OCI-LY7 (cell line): ENCODE measurements around the gene DMD. TPM values are rescaled to one million over a fixed set of nuclear protein-coding genes. Genes with fewer than 3 reads are reported as not detected.

Source experiments
- BruUV-seq: library from RNA; stranded (reverse); fragments of 400-500 nt; replicated peaks from 2 replicates; lab custom pipeline; 2021; lab: Mats Ljungman, UMichigan
- CTCF ChIA-PET: fragments of 300-600 bp; sonication (Branson Sonifier 250); formaldehyde crosslinking; loops from one replicate; lab custom pipeline; 2022; ENCODE audit warnings: antibody characterized with exemption; ENCODE audit not compliant: unreplicated experiment; lab: Charles Lee
- POLR2A ChIA-PET: fragments of 300-600 bp; sonication (Branson Sonifier 250); formaldehyde crosslinking; loops from one replicate; lab custom pipeline; 2022; ENCODE audit warnings: antibody characterized with exemption; lab: Charles Lee
- DNase-seq: peaks from one replicate; pipeline ENCODE4 v3.0.0-alpha.2; 2015; ENCODE audit warnings: low spot score
- H2AFZ ChIP-seq: fragments of 200-600 bp; sonication (generic), shearing (Covaris generic); 2 replicates; pipeline ENCODE4 v1.6.1; 2014; ENCODE audit warnings: mild to moderate bottlenecking, antibody characterized with exemption, low read length, moderate library complexity
- H3K27ac ChIP-seq: fragments of 200-600 bp; sonication (generic); 2 replicates; pipeline ENCODE4 v1.5.1; 2014; ENCODE audit warnings: mixed run types, low read depth, mild to moderate bottlenecking, moderate library complexity, low read length, inconsistent platforms; ENCODE audit not compliant: poor library complexity, severe bottlenecking
- H3K36me3 ChIP-seq: fragments of 200-600 bp; sonication (generic); 2 replicates; pipeline ENCODE4 v1.6.1; 2014; ENCODE audit warnings: mild to moderate bottlenecking, antibody characterized with exemption, low read length, moderate library complexity, mixed read lengths; ENCODE audit not compliant: insufficient read depth
- H3K4me1 ChIP-seq: fragments of 200-600 bp; sonication (generic); 2 replicates; pipeline ENCODE4 v1.5.1; 2014; ENCODE audit warnings: mild to moderate bottlenecking, low read length; ENCODE audit not compliant: insufficient read depth, poor library complexity, severe bottlenecking
- H3K4me2 ChIP-seq: fragments of 200-600 bp; sonication (generic); 2 replicates; pipeline ENCODE4 v1.6.1; 2014; ENCODE audit warnings: mild to moderate bottlenecking, low read length
- H3K4me3 ChIP-seq: fragments of 200-600 bp; sonication (generic); 2 replicates; pipeline ENCODE4 v1.5.1; 2014; ENCODE audit warnings: mild to moderate bottlenecking, low read depth, low read length; ENCODE audit not compliant: poor library complexity, severe bottlenecking
- H3K79me2 ChIP-seq: fragments of 200-600 bp; sonication (generic); 2 replicates; pipeline ENCODE4 v1.6.1; 2016; ENCODE audit warnings: low read depth, mild to moderate bottlenecking, low read length, moderate library complexity, mixed read lengths; ENCODE audit not compliant: insufficient read depth
- H3K9me2 ChIP-seq: fragments of 200-600 bp; sonication (generic); 2 replicates; pipeline ENCODE4 v1.6.1; 2016; ENCODE audit warnings: mild to moderate bottlenecking, low read length, mixed read lengths; ENCODE audit not compliant: insufficient read depth
- H3K9me3 ChIP-seq: fragments of 200-600 bp; sonication (generic); 2 replicates; pipeline ENCODE4 v1.6.1; 2014; ENCODE audit warnings: mild to moderate bottlenecking, mixed run types, low read length, mixed read lengths
- H4K20me1 ChIP-seq: fragments of 200-600 bp; sonication (generic); 2 replicates; pipeline ENCODE4 v1.6.1; 2014; ENCODE audit warnings: mild to moderate bottlenecking, antibody characterized with exemption, low read length, moderate library complexity, mixed read lengths; ENCODE audit not compliant: insufficient read depth
- CTCF ChIP-seq: fragments of 200-600 bp; sonication (generic); conservative IDR thresholded peaks from 2 replicates; pipeline ENCODE4 v1.5.1; 2014; ENCODE audit warnings: mild to moderate bottlenecking, antibody characterized with exemption, low read length, moderate library complexity, mixed read lengths
- EZH2phosphoT487 ChIP-seq: fragments of 200-600 bp; sonication (generic); IDR thresholded peaks from 2 replicates; pipeline ENCODE4 v1.6.1; 2018; ENCODE audit warnings: low read depth, borderline replicate concordance, mild to moderate bottlenecking, mixed run types, antibody characterized with exemption, low read length, moderate library complexity, mixed read lengths
- intact Hi-C: fragments of 100-400 bp; cut with micrococcal nuclease; formaldehyde crosslinking; loops from one replicate; pipeline ENCODE4 v1.10.0; 2022; ENCODE audit not compliant: unreplicated experiment
- total RNA-seq, 2 experiments: library from RNA; depleted of rRNA in 1 of 2; stranded (reverse); fragments of >200 nt in 1 of 2; shearing (Covaris generic) in 1 of 2; gene quantifications; 2 replicates each; pipeline ENCODE4 v1.2.3, GENCODE V29; 2014 to 2022

Gene DMD
- total RNA-seq, 2 experiments from 2014 or later, result 20.5 to 61.4 TPM

DNA sequence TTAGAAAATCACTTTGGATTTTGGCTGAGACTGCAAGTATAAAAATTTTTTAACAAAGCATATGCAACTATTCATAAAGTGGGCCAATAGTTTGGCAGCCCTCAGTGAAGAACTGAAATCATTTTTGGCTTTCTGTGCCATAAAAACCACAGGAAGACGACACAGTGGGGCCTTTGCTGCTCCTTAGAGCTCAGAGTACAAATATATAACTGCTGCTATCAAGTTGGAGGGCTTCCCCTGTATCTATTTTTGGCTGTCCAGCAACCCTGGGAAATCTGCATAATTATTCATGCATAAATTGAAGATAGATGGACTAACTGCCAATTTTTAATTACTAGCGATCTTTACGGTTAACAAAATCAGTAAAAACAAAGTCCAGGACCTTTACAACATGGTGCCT lies 2088.0 kb downstream of the DMD start:
- Histone ChIP-seq H3K9me3 (peaks cover 10% of the 10 kb centered on the region; the same call in 1 of the 2 replicates), H3K79me2 (no peaks in the 10 kb centered on the region), H4K20me1 (no peaks in the 10 kb centered on the region), H3K27ac (no peak overlapping the region), H3K36me3 (peaks cover 76% of the 10 kb centered on the region), H3K9me2 (no peaks in the 10 kb centered on the region), H3K4me1 (no peaks in the 10 kb centered on the region), H3K4me2 (no peak overlapping the region), H3K4me3 (no peak overlapping the region), H2AFZ (no peak overlapping the region)
- DNase-seq, result no peak
- intact Hi-C loops, result no loop called here
- no TSS peak for BruUV-seq
- ChIA-PET CTCF (no interaction called here), POLR2A (interaction anchor here (0.9 to 1.0 kb wide), 3 partner anchors 39 to 176 kb away, joined by 3 to 5 read pairs (median 4); no protein-coding TSS in a partner anchor)
- no peak for TF ChIP-seq EZH2phosphoT487
- TF ChIP-seq CTCF, result no peak

GRCh38 chrX:31117266-31117665 lies 2094.1 kb downstream of the DMD start:
- CTCF ChIA-PET, result no interaction called here
- BruUV-seq, result no TSS peak
- no peaks in the 10 kb centered on the region for H3K4me1 ChIP-seq
- H3K9me2 ChIP-seq, result no peaks in the 10 kb centered on the region
- no peaks in the 10 kb centered on the region for H3K9me3 ChIP-seq
- POLR2A ChIA-PET, result no interaction called here
- no peaks in the 10 kb centered on the region for H4K20me1 ChIP-seq
- peaks cover 34% of the 10 kb centered on the region for H3K36me3 ChIP-seq
- H3K27ac ChIP-seq, result no peak overlapping the region
- no peak for DNase-seq
- TF ChIP-seq CTCF, result no peak
- no peak for TF ChIP-seq EZH2phosphoT487
- H3K79me2 ChIP-seq, result no peaks in the 10 kb centered on the region
- H3K4me3 ChIP-seq, result no peak overlapping the region
- intact Hi-C loops, result no loop called here
- H2AFZ ChIP-seq, result no peak overlapping the region
- H3K4me2 ChIP-seq, result no peak overlapping the region

- intact Hi-C loops, result no loop called here
- ChIA-PET CTCF (no interaction called here), POLR2A (interaction anchor here (0.5 kb wide), 1 partner anchor 71 kb away, joined by 4 read pairs; no protein-coding TSS in a partner anchor)
- TF ChIP-seq EZH2phosphoT487 (no peak), CTCF (no peak)
- no peak overlapping the region for H2AFZ ChIP-seq
- no TSS peak for BruUV-seq
- no peaks in the 10 kb centered on the region for H3K9me3 ChIP-seq
- no peak for DNase-seq
- H3K4me3 ChIP-seq, result no peak overlapping the region
- no peaks in the 10 kb centered on the region for H3K4me1 ChIP-seq
- H3K4me2 ChIP-seq, result no peak overlapping the region
- no peaks in the 10 kb centered on the region for H3K9me2 ChIP-seq
- H3K36me3 ChIP-seq, result peaks cover 18% of the 10 kb centered on the region
- H4K20me1 ChIP-seq, result no peaks in the 10 kb centered on the region
- H3K79me2 ChIP-seq, result no peaks in the 10 kb centered on the region
- no peak overlapping the region for H3K27ac ChIP-seq
Measured at GRCh38 chrX:31115398-31115797, 2096.0 kb downstream of the DMD start.
